Gastrocnemius medialis (tissue), 4 donors: ENCODE data around the gene SLC1A3.

Experiments
- POLR2A ChIP-seq, 2 donors: fragments of 450-650 bp; IDR thresholded peaks; one replicate each; pipeline ENCODE4 v1.6.1; 2017; ENCODE audit warnings: antibody characterized with exemption in 2 of 2, mild to moderate bottlenecking in 2 of 2, moderate library complexity in 2 of 2
- TF ChIP-seq, protein P1 (sequence below), 5 experiments: fragments of 450-650 bp in 3 of 5; fragments of 200-600 bp in 2 of 5; sonication (generic) in 2 of 5; IDR thresholded peaks in 4 of 5; conservative IDR thresholded peaks in 1 of 5; 1 replicate in 4 of 5; 2 replicates in 1 of 5; pipeline ENCODE4 v1.5.1; 2016 to 2019; ENCODE audit warnings: antibody characterized with exemption in 5 of 5, mild to moderate bottlenecking in 3 of 5, moderate library complexity in 3 of 5

DNA sequence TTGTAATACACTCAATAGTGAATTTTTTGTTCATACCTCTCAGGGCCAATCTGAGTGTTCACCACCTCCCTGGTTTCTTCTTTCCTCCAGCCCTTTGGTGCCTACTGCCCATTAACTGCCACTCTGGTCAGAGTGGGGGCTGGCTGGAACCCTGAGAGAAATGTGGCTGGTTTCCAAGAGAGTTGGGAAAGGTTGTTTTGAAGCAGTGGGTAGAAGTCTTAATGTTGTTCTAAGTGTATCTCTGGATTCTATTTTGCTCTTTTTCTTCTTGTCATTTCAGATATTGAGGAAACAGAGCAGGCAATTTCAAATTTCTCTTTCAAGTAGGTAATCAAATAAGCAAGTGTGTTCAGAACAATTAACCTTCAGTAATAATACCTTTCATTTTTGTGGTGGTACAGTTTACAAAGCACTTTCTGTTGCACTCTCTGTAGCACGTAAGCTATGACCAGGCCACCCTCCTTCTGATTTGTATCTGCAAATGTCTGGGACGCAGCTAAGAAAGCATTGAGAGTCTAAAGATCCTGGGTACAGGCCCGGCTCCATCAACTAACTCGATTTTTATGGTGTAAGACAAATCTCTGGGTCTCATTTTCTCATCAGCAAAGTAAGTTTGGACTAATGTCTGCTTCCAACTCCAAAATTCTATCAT, 8.4 kb downstream of the SLC1A3 start:
- no peak for TF ChIP-seq POLR2A (IDR thresholded peaks at IDR 0.05)
- TF ChIP-seq, protein P1, sequence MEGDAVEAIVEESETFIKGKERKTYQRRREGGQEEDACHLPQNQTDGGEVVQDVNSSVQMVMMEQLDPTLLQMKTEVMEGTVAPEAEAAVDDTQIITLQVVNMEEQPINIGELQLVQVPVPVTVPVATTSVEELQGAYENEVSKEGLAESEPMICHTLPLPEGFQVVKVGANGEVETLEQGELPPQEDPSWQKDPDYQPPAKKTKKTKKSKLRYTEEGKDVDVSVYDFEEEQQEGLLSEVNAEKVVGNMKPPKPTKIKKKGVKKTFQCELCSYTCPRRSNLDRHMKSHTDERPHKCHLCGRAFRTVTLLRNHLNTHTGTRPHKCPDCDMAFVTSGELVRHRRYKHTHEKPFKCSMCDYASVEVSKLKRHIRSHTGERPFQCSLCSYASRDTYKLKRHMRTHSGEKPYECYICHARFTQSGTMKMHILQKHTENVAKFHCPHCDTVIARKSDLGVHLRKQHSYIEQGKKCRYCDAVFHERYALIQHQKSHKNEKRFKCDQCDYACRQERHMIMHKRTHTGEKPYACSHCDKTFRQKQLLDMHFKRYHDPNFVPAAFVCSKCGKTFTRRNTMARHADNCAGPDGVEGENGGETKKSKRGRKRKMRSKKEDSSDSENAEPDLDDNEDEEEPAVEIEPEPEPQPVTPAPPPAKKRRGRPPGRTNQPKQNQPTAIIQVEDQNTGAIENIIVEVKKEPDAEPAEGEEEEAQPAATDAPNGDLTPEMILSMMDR (IDR thresholded peaks at IDR 0.05 in 4 of 5, conservative IDR thresholded peaks at IDR 0.05 in 1 of 5) = no peak
